Activated CD8-positive, alpha-beta memory T cell treated with anti-CD3 and anti-CD28 coated beads, Interleukin-2, amount 50 U/mL, for 1 hour (primary cell): ENCODE data around the gene HSBP1.

Experiments
- DNase-seq: peaks from one replicate; pipeline ENCODE4 v3.0.0-alpha.2; 2020; ENCODE audit errors: extremely low read depth

Gene HSBP1

GRCh38 chr16:83839561-83839960 lies 31.8 kb downstream of the HSBP1 start:
- no peak for DNase-seq

- no peak for DNase-seq
These were observed 32.4 kb downstream of the HSBP1 start for GRCh38 chr16:83840060-83840617.

GRCh38 chr16:83842291-83842690 lies 34.5 kb downstream of the HSBP1 start:
- DNase-seq = no peak

- DNase-seq = no peak
These were observed 35.2 kb downstream of the HSBP1 start for GRCh38 chr16:83842756-83843507.

- no peak for DNase-seq
These were observed 35.9 kb downstream of the HSBP1 start for GRCh38 chr16:83843657-83844056.

GRCh38 chr16:83845263-83845662 lies 37.5 kb downstream of the HSBP1 start:
- no peak for DNase-seq

- DNase-seq = no peak
These were observed 39.8 kb downstream of the HSBP1 start for GRCh38 chr16:83847371-83848225.

GRCh38 chr16:83849421-83849820 lies 41.6 kb downstream of the HSBP1 start:
- DNase-seq = no peak

GRCh38 chr16:83850947-83851346 lies 43.2 kb downstream of the HSBP1 start:
- DNase-seq = no peak

- DNase-seq = no peak
These were observed 43.7 kb downstream of the HSBP1 start for GRCh38 chr16:83851473-83851872.

- DNase-seq = no peak
These were observed 45.0 kb downstream of the HSBP1 start for GRCh38 chr16:83852774-83853173.

- no peak for DNase-seq
These were observed 46.1 kb downstream of the HSBP1 start for GRCh38 chr16:83853834-83854233.

GRCh38 chr16:83854420-83854819 lies 46.6 kb downstream of the HSBP1 start:
- no peak for DNase-seq

GRCh38 chr16:83856792-83857191 lies 49.0 kb downstream of the HSBP1 start:
- DNase-seq = no peak

- no peak for DNase-seq
These were observed 51.5 kb downstream of the HSBP1 start for GRCh38 chr16:83859265-83859664.

- DNase-seq = no peak
These were observed 54.9 kb downstream of the HSBP1 start for GRCh38 chr16:83862661-83863060.

- no peak for DNase-seq
These were observed 55.9 kb downstream of the HSBP1 start for GRCh38 chr16:83863682-83864081.
